ENCODE measurements around the gene DOCK10.

DNA sequence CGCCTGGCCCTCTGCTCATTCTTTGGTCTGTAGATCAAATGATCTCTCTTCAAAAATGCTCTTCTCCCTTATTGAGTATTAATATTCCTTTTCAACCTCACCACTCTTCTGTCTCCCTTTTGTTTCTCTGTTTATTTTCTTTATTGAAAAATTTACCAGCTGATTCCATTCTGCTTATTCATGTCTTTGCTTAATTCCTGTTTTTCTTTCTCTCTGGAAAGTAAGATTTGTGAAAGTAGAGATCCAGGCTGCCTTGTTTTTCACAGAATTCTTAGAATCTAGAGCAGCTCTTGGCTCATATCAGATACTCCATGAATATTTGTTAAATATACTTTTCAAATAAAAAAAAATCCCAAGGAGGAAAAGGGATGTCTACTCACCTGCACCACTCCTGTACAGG is 157.0 kb downstream of the DOCK10 start:
- TF ChIP-seq, protein P1, sequence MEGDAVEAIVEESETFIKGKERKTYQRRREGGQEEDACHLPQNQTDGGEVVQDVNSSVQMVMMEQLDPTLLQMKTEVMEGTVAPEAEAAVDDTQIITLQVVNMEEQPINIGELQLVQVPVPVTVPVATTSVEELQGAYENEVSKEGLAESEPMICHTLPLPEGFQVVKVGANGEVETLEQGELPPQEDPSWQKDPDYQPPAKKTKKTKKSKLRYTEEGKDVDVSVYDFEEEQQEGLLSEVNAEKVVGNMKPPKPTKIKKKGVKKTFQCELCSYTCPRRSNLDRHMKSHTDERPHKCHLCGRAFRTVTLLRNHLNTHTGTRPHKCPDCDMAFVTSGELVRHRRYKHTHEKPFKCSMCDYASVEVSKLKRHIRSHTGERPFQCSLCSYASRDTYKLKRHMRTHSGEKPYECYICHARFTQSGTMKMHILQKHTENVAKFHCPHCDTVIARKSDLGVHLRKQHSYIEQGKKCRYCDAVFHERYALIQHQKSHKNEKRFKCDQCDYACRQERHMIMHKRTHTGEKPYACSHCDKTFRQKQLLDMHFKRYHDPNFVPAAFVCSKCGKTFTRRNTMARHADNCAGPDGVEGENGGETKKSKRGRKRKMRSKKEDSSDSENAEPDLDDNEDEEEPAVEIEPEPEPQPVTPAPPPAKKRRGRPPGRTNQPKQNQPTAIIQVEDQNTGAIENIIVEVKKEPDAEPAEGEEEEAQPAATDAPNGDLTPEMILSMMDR (conservative IDR thresholded peaks at IDR 0.05 in 1 of 2, IDR thresholded peaks at IDR 0.05 in 1 of 2; ENCODE audit: low read depth in 1 of 2, low read length in 2 of 2) = no peak
- TF ChIP-seq EZH2 (IDR thresholded peaks at IDR 0.05; ENCODE audit: low read length, missing control alignments) = no peak
